GM12878 (cell line): Measurements from ENCODE around the gene BCKDHA. TPM values are rescaled to one million over a fixed set of nuclear protein-coding genes. Genes with fewer than 3 reads are reported as not detected.

Source experiments
- ATF7 ChIP-seq: fragments of 450-650 bp; IDR thresholded peaks from 2 replicates; pipeline ENCODE4 v1.6.1; 2016; ENCODE audit warnings: low read depth, mild to moderate bottlenecking
- DPF2 ChIP-seq: fragments of 450-650 bp; IDR thresholded peaks from 2 replicates; pipeline ENCODE4 v1.6.1; 2017; ENCODE audit warnings: mild to moderate bottlenecking
- GATAD2B ChIP-seq: fragments of 450-650 bp; conservative IDR thresholded peaks from 2 replicates; pipeline ENCODE4 v1.6.1; 2017; ENCODE audit warnings: low read depth, mild to moderate bottlenecking, moderate library complexity
- IKZF2 ChIP-seq, 2 experiments: fragments of 450-650 bp; IDR thresholded peaks; 2 replicates each; pipeline ENCODE4 v1.6.1; 2017; ENCODE audit warnings: mild to moderate bottlenecking in 2 of 2, moderate library complexity in 2 of 2
- LARP7 ChIP-seq: fragments of 450-650 bp; IDR thresholded peaks from 2 replicates; pipeline ENCODE4 v1.6.1; 2017; ENCODE audit warnings: mild to moderate bottlenecking
- NR2C1 ChIP-seq: fragments of 450-650 bp; IDR thresholded peaks from 2 replicates; pipeline ENCODE4 v1.6.1; 2017; ENCODE audit warnings: antibody characterized with exemption, mild to moderate bottlenecking, moderate library complexity
- POLR2AphosphoS2 ChIP-seq: IDR thresholded peaks from 2 replicates; pipeline ENCODE4 v1.6.1; 2011; ENCODE audit warnings: low read depth, mild to moderate bottlenecking, low read length, improper control_type of control experiment, moderate library complexity
- ZNF217 ChIP-seq: fragments of 450-650 bp; IDR thresholded peaks from 2 replicates; pipeline ENCODE4 v1.6.1; 2017; ENCODE audit warnings: antibody characterized with exemption, mild to moderate bottlenecking
- ZNF384 ChIP-seq: IDR thresholded peaks from 2 replicates; pipeline ENCODE4 v1.6.1; 2012; ENCODE audit warnings: low read depth, mild to moderate bottlenecking, low read length, improper control_type of control experiment, borderline replicate concordance
- polyA plus RNA-seq, 11 experiments: library from polyadenylated mRNA; depleted of rRNA in 4 of 11; unstranded in 6 of 11; stranded (reverse) in 5 of 11; fragments of >200 nt; fragmentation: Nextera tagmentation in 4 of 11; fragmentation: Illumina TruSeq in 1 of 11; extraction: Ambion mirVana in 4 of 11; extraction: Trizol in 1 of 11; gene quantifications; 1 replicate in 1 of 11; 2 replicates in 10 of 11; pipeline versions ENCODE4 v1.2.1 to v1.2.3, GENCODE V29; 2011 to 2016; ENCODE audit warnings: inconsistent platforms in 2 of 11, missing spikeins in 2 of 11, low read depth in 1 of 11
- total RNA-seq, 4 experiments: library from RNA; depleted of rRNA in 3 of 4; stranded (reverse); fragments of >200 nt in 3 of 4; fragmentation: Illumina TruSeq in 1 of 4; extraction: Trizol in 1 of 4; gene quantifications; 2 replicates each; pipeline versions ENCODE4 v1.2.1 to v1.2.3, GENCODE V29; 2013 to 2021
- TF ChIP-seq, protein P1 (sequence below): fragments of 450-650 bp; IDR thresholded peaks from 2 replicates; pipeline ENCODE4 v1.6.1; 2017; ENCODE audit warnings: mild to moderate bottlenecking, moderate library complexity

BCKDHA gene
- total and polyA plus RNA-seq, 10 of the 15 experiments (the other 5 are each of a cell fraction or from before 2014, with no cell fraction given): 9.9 to 107 (median 46.4) TPM

DNA sequence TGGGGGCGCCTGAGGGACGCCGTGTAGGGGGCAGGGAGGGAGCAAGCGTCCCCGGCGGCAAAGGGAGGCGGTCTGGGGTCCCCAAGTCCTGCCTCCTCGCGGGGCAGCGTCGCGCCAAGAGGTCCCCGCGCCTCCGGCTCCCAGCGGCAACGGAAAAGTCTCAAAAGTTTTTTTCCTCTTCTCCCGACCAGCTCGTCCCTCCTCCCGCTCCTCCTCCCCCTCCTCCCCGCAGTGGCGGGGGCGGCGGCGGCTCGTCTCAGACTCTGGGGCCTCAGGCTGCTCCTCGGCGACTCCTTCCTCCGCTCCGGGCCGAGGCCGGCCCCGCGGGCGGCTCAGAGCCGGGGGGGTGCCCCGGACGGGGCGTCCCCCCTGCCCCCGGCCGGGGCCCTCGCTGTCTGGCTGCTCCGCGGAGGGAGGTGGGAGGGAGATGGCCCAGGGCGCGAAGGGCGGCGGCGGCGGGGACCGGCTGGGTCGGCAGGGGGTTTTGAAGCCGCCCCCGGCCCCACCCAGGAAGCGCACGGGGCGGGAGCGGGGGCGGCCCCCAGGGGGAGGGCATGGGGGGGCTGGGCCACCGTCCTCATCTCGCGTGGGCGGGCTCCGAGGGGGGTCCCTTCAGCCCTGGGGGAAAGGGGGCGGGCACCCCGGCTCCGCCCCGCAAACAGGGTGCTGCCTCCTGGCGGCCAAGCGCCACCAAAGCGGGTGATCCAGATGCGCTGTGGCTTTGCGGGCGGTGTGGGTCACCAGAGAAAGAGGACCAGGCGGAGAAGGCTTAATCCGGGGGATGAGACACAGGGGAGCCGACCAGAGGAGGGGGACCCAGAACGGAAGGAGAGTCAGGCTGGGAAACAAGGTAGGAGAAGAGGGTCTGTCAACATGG lies 43.9 kb upstream of the BCKDHA start, which contains the start of gene TGFB1 (continued):
- TF ChIP-seq NR2C1: peak; percentile 14; the same call in 1 of the 2 replicates
- TF ChIP-seq ZNF217: 0 out of 2 replicates have a peak, but pooled peaks have one; percentile 55
- peak; percentile 84 for TF ChIP-seq DPF2
- peak; percentile 83 for TF ChIP-seq GATAD2B
- TF ChIP-seq, protein P1, sequence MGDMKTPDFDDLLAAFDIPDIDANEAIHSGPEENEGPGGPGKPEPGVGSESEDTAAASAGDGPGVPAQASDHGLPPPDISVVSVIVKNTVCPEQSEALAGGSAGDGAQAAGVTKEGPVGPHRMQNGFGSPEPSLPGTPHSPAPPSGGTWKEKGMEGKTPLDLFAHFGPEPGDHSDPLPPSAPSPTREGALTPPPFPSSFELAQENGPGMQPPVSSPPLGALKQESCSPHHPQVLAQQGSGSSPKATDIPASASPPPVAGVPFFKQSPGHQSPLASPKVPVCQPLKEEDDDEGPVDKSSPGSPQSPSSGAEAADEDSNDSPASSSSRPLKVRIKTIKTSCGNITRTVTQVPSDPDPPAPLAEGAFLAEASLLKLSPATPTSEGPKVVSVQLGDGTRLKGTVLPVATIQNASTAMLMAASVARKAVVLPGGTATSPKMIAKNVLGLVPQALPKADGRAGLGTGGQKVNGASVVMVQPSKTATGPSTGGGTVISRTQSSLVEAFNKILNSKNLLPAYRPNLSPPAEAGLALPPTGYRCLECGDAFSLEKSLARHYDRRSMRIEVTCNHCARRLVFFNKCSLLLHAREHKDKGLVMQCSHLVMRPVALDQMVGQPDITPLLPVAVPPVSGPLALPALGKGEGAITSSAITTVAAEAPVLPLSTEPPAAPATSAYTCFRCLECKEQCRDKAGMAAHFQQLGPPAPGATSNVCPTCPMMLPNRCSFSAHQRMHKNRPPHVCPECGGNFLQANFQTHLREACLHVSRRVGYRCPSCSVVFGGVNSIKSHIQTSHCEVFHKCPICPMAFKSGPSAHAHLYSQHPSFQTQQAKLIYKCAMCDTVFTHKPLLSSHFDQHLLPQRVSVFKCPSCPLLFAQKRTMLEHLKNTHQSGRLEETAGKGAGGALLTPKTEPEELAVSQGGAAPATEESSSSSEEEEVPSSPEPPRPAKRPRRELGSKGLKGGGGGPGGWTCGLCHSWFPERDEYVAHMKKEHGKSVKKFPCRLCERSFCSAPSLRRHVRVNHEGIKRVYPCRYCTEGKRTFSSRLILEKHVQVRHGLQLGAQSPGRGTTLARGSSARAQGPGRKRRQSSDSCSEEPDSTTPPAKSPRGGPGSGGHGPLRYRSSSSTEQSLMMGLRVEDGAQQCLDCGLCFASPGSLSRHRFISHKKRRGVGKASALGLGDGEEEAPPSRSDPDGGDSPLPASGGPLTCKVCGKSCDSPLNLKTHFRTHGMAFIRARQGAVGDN: peak; percentile 85
- TF ChIP-seq POLR2AphosphoS2: 0 out of 2 replicates have a peak, but pooled peaks have one; percentile 64
- TF ChIP-seq ATF7: peak; percentile 48; the same call in 1 of the 2 replicates
- no peak for TF ChIP-seq ZNF384
- TF ChIP-seq LARP7: peak; percentile 88
- peak; percentile 31 to 46 for TF ChIP-seq IKZF2 (IDR thresholded peaks at IDR 0.05)
- TF ChIP-seq, all 136 proteins: peak for 51
